ENCODE measurements around the gene GHR.

GRCh38 chr5:42566652-42567295, 143.5 kb downstream of the GHR start:
- TF ChIP-seq CTCF (IDR thresholded peaks at IDR 0.05 in 4 of 5, conservative IDR thresholded peaks at IDR 0.05 in 1 of 5), result no peak
- TF ChIP-seq POLR2A (IDR thresholded peaks at IDR 0.05), result no peak
